Measurements from ENCODE around the gene TECPR1. TPM values are rescaled to one million over a fixed set of nuclear protein-coding genes. Genes with fewer than 3 reads are reported as not detected.

Gene TECPR1
- polyA plus RNA-seq, 4 donors = 9.2 to 20.6 (median 12.7) TPM

DNA sequence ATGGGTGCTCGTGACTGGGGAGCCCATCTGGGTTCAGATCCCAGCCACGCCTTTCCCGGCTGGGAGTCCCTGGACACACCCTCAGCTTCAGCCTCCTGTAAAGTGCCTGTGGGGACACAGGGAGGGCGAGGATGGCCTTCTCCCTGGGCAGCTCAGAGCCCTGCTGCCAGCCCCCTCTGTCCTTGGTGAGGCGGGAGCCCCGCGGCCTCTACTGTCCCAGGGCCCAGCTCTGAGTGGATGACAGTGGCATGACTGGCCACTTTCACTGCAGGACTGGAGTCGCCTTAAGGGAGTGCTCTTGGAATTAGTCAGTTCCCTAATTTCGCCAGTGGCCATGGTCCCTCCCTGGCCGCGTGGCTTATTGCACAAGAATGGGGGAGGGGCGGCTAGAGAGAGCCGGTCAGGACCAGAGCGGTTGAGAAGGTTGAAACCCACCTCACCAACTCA lies 34.1 kb upstream of the TECPR1 start:
- no peak overlapping the region for H3K4me3 ChIP-seq (ENCODE audit: low read depth in 1 of 3, low read length in 3 of 3)
- WGBS, 3 donors = 50 to 72% (median 51%) methylated on average over 13 to 14 of the region's 14 CpGs

DNA sequence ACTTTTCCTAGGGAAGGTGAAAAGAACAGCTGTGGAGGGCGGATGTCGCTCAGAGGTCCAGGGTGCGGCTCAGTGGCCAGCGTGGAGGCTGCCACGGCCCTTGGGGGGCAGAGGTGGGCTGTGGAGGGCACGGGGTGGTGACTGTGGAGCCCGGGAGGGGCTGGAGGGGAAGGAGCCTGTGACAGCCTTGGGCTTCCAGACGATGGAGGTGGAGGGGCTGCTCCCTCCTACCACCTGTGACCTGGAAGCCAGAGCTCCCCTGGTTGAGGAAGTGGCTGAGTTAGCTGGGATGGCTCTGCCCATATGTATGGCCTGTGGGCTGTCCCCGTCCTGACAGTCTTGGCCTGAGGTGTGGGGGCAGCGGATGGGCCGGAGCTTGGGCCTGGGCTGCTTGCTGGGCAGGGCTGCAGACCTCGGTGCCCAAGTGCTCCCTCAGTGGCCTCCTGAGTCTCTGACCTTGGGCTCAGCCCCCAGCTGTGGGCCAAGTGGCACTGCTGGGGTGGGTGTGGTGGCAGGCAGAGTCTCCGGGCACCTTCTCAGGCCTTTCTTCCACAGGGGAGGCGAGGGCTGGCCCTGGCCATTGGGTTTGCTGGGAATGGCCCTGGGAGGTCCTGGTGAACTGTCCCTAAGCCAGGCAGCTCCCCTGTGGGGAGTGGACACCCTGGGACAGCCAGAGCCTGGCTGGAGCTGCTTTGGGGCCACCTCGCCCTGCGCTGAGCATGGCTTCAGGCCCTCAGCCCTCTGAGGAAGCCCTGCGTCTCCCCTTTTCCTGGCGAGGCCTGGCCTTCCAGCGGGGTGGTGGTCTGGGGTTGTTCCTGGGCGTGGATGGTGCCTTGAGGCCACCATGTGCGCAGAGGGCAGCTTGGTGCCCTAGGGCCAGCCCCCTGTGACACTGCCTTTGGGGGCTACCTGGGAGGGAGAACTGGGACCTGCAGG lies 33.4 kb upstream of the TECPR1 start:
- H3K4me3 ChIP-seq (ENCODE audit: low read depth in 1 of 3, low read length in 3 of 3) = peak overlapping the region in 2 of 3 donors; percentile 20
- DNase-seq (no peak), FAIRE-seq (no peak)
- no peaks in the 10 kb centered on the region for H3K27me3 ChIP-seq (ENCODE audit: control insufficient read depth in 3 of 3, insufficient read depth in 3 of 3, low read length in 3 of 3)
- H3K27ac ChIP-seq (ENCODE audit: low read depth in 1 of 3, low read length in 2 of 3) = peak overlapping the region; percentile 66 to 92 (median 72)
- WGBS, 3 donors = 55 to 71% (median 56%) methylated on average over 19 to 21 of the region's 21 CpGs
- no peaks in the 10 kb centered on the region for H3K9me3 ChIP-seq (ENCODE audit: control insufficient read depth in 2 of 2, insufficient read depth in 1 of 2, low read depth in 1 of 2, low read length in 1 of 2)
- H3K4me1 ChIP-seq (ENCODE audit: control insufficient read depth in 3 of 3, insufficient read depth in 2 of 3, low read depth in 1 of 3, low read length in 2 of 3) = peaks cover 11 to 58% (median 13%) of the 10 kb centered on the region in 3 donors
- peaks cover 0 to 72% (median 4%) of the 10 kb centered on the region in 3 donors for H3K36me3 ChIP-seq (ENCODE audit: control insufficient read depth in 3 of 3, insufficient read depth in 2 of 3, low read depth in 1 of 3, low read length in 3 of 3)

More for the DNA sequence above, 34.1 kb upstream of the TECPR1 start:
- DNase-seq = peak; percentile 38 to 54
- Histone ChIP-seq H3K4me1 (ENCODE audit: control insufficient read depth in 3 of 3, insufficient read depth in 2 of 3, low read depth in 1 of 3, low read length in 2 of 3) (peaks cover 11 to 53% (median 12%) of the 10 kb centered on the region in 3 donors), H3K27ac (ENCODE audit: low read depth in 1 of 3, low read length in 2 of 3) (peak overlapping the region; percentile 66 to 92 (median 72)), H3K27me3 (ENCODE audit: control insufficient read depth in 3 of 3, insufficient read depth in 3 of 3, low read length in 3 of 3) (no peaks in the 10 kb centered on the region), H3K9me3 (ENCODE audit: control insufficient read depth in 2 of 2, insufficient read depth in 1 of 2, low read depth in 1 of 2, low read length in 1 of 2) (no peaks in the 10 kb centered on the region), H3K36me3 (ENCODE audit: control insufficient read depth in 3 of 3, insufficient read depth in 2 of 3, low read depth in 1 of 3, low read length in 3 of 3) (peaks cover 4 to 79% (median 5%) of the 10 kb centered on the region in 3 donors)
- no peak for FAIRE-seq

DNA sequence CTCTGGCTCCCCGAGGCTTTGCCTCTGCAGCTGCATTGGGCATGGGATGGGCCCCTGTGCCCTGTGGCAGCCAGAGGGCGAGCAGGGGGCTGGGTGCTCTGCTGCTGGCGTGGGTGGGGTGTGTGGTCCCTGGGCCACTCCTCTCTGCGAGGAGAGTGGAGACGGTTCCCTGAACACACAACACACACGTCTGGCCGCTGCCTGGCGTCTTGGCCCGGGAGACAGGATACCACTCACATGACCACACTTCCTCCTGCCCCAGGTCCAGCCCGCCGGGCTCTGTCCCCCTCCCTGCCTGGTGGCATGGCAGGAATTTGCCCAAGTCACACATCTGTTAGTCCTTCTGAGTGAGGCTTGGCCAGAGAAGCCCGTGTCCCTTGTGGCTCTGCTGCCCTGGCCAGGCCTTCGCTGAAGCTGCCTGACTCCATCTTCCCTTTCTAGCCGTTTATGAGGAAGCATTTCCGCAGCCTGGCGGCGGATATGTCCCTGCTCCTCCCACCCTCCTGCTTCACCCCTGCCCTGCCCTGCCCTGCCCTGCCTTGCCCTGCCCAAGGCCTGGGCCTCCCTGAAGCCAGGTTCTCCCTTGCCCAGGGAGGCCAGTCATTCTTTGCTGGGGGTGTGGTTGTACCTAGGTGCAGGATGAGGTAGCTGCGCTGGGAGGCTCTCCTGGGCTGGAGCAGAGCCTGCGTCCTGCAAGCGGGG lies 32.5 kb upstream of the TECPR1 start:
- Histone ChIP-seq H3K4me1 (ENCODE audit: control insufficient read depth in 3 of 3, insufficient read depth in 2 of 3, low read depth in 1 of 3, low read length in 2 of 3) (peaks cover 11 to 61% (median 14%) of the 10 kb centered on the region in 3 donors), H3K36me3 (ENCODE audit: control insufficient read depth in 3 of 3, insufficient read depth in 2 of 3, low read depth in 1 of 3, low read length in 3 of 3) (peaks cover 0 to 67% (median 2%) of the 10 kb centered on the region in 3 donors), H3K9me3 (ENCODE audit: control insufficient read depth in 2 of 2, insufficient read depth in 1 of 2, low read depth in 1 of 2, low read length in 1 of 2) (no peaks in the 10 kb centered on the region), H3K27ac (ENCODE audit: low read depth in 1 of 3, low read length in 2 of 3) (peak overlapping the region; percentile 72 to 97 (median 92)), H3K27me3 (ENCODE audit: control insufficient read depth in 3 of 3, insufficient read depth in 3 of 3, low read length in 3 of 3) (no peaks in the 10 kb centered on the region), H3K4me3 (ENCODE audit: low read depth in 1 of 3, low read length in 3 of 3) (peak overlapping the region in 2 of 3 donors; percentile 75 to 93)
- 11 to 30% (median 29%) methylated on average over 20 of the region's 20 CpGs for WGBS, 3 donors
- DNase-seq (peak; percentile 78 to 95), FAIRE-seq (no peak)

DNA sequence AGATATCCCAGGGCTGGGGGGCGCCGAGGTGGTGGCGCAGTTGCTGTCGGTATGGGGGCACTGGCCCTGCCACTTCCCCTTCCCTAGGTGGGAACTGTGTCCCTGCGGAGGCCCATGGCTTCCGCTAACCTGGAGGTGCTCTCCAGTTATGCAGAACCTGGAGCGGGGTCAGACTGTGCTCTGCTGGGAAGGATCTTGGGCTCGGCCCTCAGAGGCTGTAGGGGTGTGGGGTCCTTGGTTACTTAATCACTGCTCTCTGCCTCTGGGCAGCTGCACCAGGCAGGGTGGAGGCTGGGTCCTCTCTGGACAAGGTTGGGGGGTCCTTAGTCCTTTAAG lies 31.8 kb upstream of the TECPR1 start:
- no peaks in the 10 kb centered on the region for H3K9me3 ChIP-seq (ENCODE audit: control insufficient read depth in 2 of 2, insufficient read depth in 1 of 2, low read depth in 1 of 2, low read length in 1 of 2)
- WGBS, 3 donors = 20 to 57% (median 42%) methylated on average over 8 of the region's 8 CpGs
- H3K4me3 ChIP-seq (ENCODE audit: low read depth in 1 of 3, low read length in 3 of 3) = peak overlapping the region in 2 of 3 donors; percentile 75 to 93
- H3K27ac ChIP-seq (ENCODE audit: low read depth in 1 of 3, low read length in 2 of 3) = peak overlapping the region; percentile 72 to 97 (median 92)
- FAIRE-seq (no peak), DNase-seq (peak in 1 of 2 donors; percentile 32)
- no peaks in the 10 kb centered on the region for H3K27me3 ChIP-seq (ENCODE audit: control insufficient read depth in 3 of 3, insufficient read depth in 3 of 3, low read length in 3 of 3)
- peaks cover 11 to 61% (median 14%) of the 10 kb centered on the region in 3 donors for H3K4me1 ChIP-seq (ENCODE audit: control insufficient read depth in 3 of 3, insufficient read depth in 2 of 3, low read depth in 1 of 3, low read length in 2 of 3)
- peaks cover 0 to 61% (median 2%) of the 10 kb centered on the region in 3 donors for H3K36me3 ChIP-seq (ENCODE audit: control insufficient read depth in 3 of 3, insufficient read depth in 2 of 3, low read depth in 1 of 3, low read length in 3 of 3)

DNA sequence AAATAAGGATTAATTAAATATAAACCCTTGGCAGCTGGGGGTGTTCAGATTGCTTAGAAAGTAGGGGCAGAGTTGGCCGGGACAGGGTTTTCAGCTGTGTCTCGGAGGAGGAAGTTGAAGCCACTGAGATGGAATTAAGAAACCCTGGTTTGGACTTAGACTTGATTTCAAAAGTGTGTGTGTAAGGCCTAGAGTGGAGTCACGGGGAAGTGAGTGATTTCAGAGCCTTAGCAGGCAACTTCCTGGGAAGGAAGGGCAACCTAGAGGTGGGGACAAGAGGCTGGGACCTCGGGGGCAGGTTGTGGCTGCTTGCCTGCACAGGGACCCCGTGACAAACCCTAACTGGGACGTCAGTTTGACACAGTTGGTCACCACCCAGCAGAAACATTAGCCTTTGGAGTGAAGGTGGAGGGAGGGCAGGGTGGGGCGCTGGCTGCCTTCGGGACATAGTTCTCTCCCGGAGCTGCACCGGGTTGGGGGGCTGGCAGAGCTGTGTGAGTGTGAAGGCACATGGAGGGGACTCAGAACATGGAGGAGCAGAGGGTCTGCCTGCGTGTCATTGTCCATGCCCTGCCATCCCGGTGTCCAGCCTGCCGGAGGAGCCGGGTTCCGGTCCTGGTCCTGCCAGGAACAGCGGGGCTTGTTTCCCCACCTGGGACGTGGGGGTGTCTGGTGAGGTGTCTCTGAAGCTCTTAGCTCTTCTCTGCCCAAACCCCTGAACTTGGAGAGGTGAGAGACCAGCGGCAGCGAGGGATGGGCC lies 31.3 kb upstream of the TECPR1 start:
- Histone ChIP-seq H3K4me3 (ENCODE audit: low read depth in 1 of 3, low read length in 3 of 3) (peak overlapping the region; percentile 18 to 93 (median 75)), H3K4me1 (ENCODE audit: control insufficient read depth in 3 of 3, insufficient read depth in 2 of 3, low read depth in 1 of 3, low read length in 2 of 3) (peaks cover 11 to 61% (median 14%) of the 10 kb centered on the region in 3 donors), H3K9me3 (ENCODE audit: control insufficient read depth in 2 of 2, insufficient read depth in 1 of 2, low read depth in 1 of 2, low read length in 1 of 2) (no peaks in the 10 kb centered on the region), H3K27ac (ENCODE audit: low read depth in 1 of 3, low read length in 2 of 3) (peak overlapping the region; percentile 72 to 97 (median 92)), H3K27me3 (ENCODE audit: control insufficient read depth in 3 of 3, insufficient read depth in 3 of 3, low read length in 3 of 3) (no peaks in the 10 kb centered on the region), H3K36me3 (ENCODE audit: control insufficient read depth in 3 of 3, insufficient read depth in 2 of 3, low read depth in 1 of 3, low read length in 3 of 3) (peaks cover 0 to 56% (median 0%) of the 10 kb centered on the region in 3 donors)
- WGBS, 3 donors = 17 to 47% (median 26%) methylated on average over 18 to 19 of the region's 19 CpGs
- FAIRE-seq = no peak
- peak; percentile 83 to 85 for DNase-seq

DNA sequence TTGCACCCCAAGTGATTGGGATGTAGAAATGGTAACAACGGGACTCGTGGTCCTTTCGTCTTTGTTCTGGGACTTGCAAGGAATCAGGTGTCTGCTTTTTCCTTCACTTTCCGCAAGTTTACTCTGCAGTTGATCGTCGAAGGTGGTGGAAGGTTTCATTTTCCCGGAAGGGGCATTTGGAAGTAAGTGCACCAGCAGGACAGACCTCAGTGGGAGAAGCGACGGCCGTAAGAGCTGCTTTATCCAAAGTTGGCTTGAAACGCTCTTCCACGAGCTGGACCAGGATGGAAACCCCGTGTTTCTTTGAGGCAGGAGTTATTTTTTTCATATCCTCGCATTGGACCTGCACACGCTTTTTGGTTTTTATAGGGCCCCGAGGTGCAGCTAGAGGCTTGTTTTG lies 30.7 kb upstream of the TECPR1 start:
- Histone ChIP-seq H3K4me1 (ENCODE audit: control insufficient read depth in 3 of 3, insufficient read depth in 2 of 3, low read depth in 1 of 3, low read length in 2 of 3) (peaks cover 9 to 56% (median 14%) of the 10 kb centered on the region in 3 donors), H3K27ac (ENCODE audit: low read depth in 1 of 3, low read length in 2 of 3) (peak overlapping the region; percentile 72 to 97 (median 92))
- FAIRE-seq = no peak

DNA sequence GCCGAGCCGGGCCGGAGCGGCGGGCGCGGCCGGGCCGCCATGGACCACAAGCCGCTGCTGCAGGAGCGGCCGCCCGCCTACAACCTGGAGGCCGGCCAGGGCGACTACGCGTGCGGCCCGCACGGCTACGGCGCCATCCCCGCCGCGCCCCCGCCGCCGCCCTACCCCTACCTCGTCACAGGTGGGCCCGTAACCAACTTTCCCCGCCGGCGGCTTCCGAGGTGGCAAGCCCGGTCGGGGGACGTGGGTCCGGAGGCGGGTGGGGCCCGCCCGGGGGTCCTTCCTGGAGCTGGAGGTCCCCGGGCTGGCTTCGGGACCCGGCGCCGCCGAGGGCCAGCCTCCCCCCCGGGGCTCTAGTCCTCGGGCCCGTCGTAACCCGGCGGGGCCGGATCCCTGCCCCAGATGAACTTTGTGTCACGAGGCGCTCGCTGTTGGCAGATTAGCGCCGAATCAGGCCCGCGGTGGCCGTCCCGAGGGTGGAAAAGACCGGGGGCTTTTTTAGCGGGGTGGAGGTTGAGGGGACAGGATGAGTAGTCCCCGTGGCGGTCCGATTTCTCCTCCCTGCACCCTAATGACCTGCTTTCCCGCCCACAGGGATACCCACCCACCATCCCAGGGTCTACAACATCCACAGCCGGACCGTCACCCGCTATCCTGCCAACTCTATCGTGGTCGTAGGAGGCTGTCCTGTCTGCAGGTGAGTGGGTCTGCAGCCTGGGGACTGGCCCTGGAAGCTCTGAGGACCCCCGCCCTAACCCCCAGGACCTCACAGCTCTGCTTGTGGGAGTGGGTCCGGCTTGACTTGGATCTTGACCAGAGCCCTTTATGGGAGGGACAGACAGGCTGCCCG lies 29.9 kb upstream of the TECPR1 start:
- peaks cover 9 to 49% (median 11%) of the 10 kb centered on the region in 3 donors for H3K4me1 ChIP-seq (ENCODE audit: control insufficient read depth in 3 of 3, insufficient read depth in 2 of 3, low read depth in 1 of 3, low read length in 2 of 3)
- peak overlapping the region; percentile 75 to 93 (median 89) for H3K4me3 ChIP-seq (ENCODE audit: low read depth in 1 of 3, low read length in 3 of 3)
- H3K27me3 ChIP-seq (ENCODE audit: control insufficient read depth in 3 of 3, insufficient read depth in 3 of 3, low read length in 3 of 3) = no peaks in the 10 kb centered on the region
- H3K9me3 ChIP-seq (ENCODE audit: control insufficient read depth in 2 of 2, insufficient read depth in 1 of 2, low read depth in 1 of 2, low read length in 1 of 2) = no peaks in the 10 kb centered on the region
- WGBS, 3 donors = 1 to 4% (median 3%) methylated on average over 48 to 77 of the region's 77 CpGs
- peak; percentile 53 to 78 for DNase-seq
- no peak for FAIRE-seq
- H3K27ac ChIP-seq (ENCODE audit: low read depth in 1 of 3, low read length in 2 of 3) = peak overlapping the region; percentile 72 to 97 (median 92)
- H3K36me3 ChIP-seq (ENCODE audit: control insufficient read depth in 3 of 3, insufficient read depth in 2 of 3, low read depth in 1 of 3, low read length in 3 of 3) = peaks cover 0 to 43% (median 0%) of the 10 kb centered on the region in 3 donors

More for the DNA sequence above, 30.7 kb upstream of the TECPR1 start:
- H3K9me3 ChIP-seq (ENCODE audit: control insufficient read depth in 2 of 2, insufficient read depth in 1 of 2, low read depth in 1 of 2, low read length in 1 of 2) = no peaks in the 10 kb centered on the region
- peak in 1 of 2 donors; percentile 37 for DNase-seq
- WGBS, 3 donors = 10 to 32% (median 28%) methylated on average over 16 of the region's 16 CpGs
- H3K36me3 ChIP-seq (ENCODE audit: control insufficient read depth in 3 of 3, insufficient read depth in 2 of 3, low read depth in 1 of 3, low read length in 3 of 3) = peaks cover 0 to 50% (median 0%) of the 10 kb centered on the region in 3 donors
- peak overlapping the region; percentile 75 to 93 (median 89) for H3K4me3 ChIP-seq (ENCODE audit: low read depth in 1 of 3, low read length in 3 of 3)
- H3K27me3 ChIP-seq (ENCODE audit: control insufficient read depth in 3 of 3, insufficient read depth in 3 of 3, low read length in 3 of 3) = no peaks in the 10 kb centered on the region
